Stimulated activated CD4-positive, alpha-beta T cell treated with anti-CD3 and anti-CD28 coated beads, Interleukin-15, amount 100 ng/mL, for 1 hour (primary cell): ENCODE measurements around the gene PRTN3.
A peak's percentile ranks its signal among the peaks of the same experiment; 100 is the strongest.

Experiments used
- DNase-seq, 2 donors: peaks; one replicate each; pipeline ENCODE4 v3.0.0-alpha.2; 2020; ENCODE audit warnings: low read depth in 1 of 2, low spot score in 1 of 2

Gene PRTN3

DNA sequence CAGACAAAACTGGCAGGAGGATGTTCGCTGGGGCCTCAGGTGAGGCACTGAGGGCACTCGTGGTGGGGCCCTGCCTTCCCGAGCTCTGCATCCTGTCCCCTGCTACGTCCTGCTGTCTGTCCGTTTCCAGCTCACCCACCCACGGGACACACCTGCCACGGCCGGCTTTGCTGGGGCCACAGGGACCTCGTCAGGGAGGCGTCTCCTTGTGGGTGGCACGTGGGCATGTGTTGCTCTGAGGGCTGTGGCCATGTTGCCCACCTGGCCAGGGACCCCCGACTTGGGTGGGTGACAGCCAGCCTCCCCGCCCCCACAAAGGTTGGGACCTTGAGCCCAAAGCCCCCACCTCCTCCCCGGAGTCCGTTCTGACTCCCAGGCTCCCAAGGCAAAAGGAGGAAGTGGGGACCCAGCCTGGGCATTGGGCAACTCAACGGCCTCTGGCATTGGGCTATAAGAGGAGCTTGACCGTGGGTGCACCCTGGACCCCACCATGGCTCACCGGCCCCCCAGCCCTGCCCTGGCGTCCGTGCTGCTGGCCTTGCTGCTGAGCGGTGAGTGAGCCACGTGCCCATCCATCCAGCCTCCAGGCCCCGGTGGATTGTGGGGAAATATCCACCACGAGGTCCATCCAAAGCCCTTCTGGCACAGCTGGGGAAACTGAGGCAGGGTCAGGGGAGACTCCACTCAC lies at the start of gene PRTN3:
TSS of gene PRTN3 (plus strand) at position 481 of the 688 bp plus-strand sequence. CDS start at position 491, 10 bp downstream.
- DNase-seq, result no peak

- DNase-seq, result no peak
Observed at GRCh38 chr19:791007-791566, 49.7 kb upstream of the PRTN3 start.

- DNase-seq, result no peak
Observed at GRCh38 chr19:791567-792305, 49.1 kb upstream of the PRTN3 start.

GRCh38 chr19:792306-792885 lies 48.4 kb upstream of the PRTN3 start:
- DNase-seq, result no peak

- no peak for DNase-seq
Observed at GRCh38 chr19:793806-794205, 47.0 kb upstream of the PRTN3 start.

DNA sequence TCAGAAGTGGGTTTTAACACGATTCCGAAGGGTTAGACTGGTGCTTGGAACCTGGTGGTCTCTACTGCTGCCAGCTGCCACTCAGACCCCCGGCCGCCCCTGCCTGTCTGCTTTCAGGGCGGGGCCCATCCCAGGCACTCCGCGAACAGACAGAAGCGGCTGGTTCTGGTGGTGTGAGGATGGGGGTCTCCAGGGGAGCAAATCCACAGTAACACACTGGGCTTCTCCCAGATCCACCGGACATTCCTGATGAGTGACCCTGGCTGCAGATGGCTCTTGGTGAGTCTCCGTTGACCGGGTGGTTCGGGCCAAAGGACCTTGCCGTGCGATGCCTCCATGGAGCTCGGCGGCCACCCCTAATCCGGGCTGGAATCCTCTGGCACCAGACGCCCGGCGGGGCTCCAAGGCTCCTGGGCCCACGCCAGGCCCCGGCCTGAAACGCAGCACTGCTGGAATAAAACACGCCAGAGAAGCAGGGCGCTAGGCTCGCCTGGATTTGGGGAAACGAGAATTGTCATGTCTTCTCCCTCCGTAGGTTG lies 45.7 kb upstream of the PRTN3 start:
- DNase-seq, result no peak

- DNase-seq, result no peak
Observed at GRCh38 chr19:795691-796581, 44.9 kb upstream of the PRTN3 start.

DNA sequence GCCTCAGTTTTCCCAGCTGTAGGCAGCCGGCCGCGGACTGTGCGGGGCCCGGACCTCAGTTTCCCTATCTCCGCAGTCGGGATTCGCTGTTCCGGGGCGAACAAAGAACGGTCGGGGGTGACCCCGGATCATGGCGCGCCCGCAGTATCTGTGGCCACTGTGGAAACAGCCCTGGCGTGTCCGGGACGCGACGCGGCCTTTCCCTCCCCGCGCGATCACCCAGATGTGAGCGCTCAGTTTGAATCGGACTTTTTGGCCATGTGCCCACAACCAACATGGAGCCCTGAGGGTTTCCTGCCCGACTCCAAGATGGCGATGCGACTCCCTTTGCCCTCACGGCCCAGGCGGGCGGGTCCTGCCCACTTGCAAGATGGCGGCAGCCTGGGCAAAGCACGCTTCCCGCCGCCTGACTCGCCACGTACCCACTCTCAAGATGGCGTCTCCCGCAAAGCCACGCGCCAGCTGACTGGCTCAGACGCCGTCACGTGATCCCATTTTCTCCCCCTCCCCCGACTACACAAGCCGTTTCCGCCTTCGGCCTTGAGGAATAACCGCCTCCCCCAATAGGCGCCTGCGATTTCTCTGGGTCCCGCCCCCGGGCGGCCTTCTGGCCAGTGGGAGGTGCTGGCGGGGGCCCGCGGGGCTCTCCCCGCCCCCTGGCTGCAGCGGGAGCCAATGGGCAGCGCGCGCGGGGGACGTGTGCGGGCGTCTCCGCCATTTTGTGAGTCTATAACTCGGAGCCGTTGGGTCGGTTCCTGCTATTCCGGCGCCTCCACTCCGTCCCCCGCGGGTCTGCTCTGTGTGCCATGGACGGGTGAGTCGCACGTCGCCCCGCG lies 43.9 kb upstream of the PRTN3 start, which contains the start of gene PTBP1:
TSS of gene PTBP1 (plus strand) at position 761 of the 836 bp plus-strand sequence. CDS start at position 807, 46 bp downstream.
- DNase-seq, result peak; percentile 96 to 99

- DNase-seq, result peak; percentile 77 to 81
Observed at GRCh38 chr19:797528-798414, 43.0 kb upstream of the PRTN3 start.

- DNase-seq, result no peak
Observed at GRCh38 chr19:798415-799075, 42.3 kb upstream of the PRTN3 start.

GRCh38 chr19:799076-799881 lies 41.5 kb upstream of the PRTN3 start:
- no peak for DNase-seq

GRCh38 chr19:800360-801029 lies 40.3 kb upstream of the PRTN3 start:
- no peak for DNase-seq

DNA sequence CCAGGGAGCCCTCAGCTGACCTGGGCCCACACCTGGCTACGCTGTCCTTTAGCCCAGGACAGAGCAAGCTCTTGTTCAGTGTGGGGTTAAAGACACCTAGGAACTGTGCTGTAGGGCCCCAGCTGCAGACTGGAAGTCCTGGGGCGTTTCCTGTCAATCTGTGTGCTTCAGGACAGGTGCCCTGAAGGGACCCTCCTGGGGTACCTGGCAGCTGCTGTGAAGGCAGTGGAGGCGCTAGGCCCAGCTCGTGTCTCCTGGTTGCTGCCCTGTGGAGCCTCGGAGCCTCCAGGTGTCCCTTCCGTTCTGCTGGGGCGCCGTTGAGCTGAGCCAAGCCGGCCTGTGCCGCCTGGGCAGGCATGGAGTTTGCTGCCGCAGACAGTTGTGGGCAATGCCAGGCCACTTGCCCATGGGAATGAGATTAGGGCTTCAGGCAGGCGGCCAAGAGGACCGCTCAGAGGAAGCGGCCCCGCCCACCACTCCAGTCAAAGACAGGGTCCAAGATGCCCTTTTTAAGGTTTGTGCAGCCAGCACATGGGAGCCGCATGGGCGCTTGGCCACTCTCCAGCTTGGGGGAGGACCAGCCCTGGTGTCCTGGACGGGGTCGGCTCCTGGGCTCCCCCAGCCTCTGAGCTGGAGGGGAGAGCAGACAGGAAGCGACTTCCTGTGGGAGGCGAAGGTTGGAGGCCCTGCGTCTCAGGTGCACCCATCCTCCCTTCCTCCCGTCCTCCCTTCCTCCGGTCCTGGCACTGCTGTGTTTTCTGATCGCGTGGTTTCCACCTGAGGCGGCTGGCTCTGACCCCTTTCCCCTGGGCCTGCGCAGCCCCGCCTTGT lies 39.6 kb upstream of the PRTN3 start:
- DNase-seq, result no peak

DNA sequence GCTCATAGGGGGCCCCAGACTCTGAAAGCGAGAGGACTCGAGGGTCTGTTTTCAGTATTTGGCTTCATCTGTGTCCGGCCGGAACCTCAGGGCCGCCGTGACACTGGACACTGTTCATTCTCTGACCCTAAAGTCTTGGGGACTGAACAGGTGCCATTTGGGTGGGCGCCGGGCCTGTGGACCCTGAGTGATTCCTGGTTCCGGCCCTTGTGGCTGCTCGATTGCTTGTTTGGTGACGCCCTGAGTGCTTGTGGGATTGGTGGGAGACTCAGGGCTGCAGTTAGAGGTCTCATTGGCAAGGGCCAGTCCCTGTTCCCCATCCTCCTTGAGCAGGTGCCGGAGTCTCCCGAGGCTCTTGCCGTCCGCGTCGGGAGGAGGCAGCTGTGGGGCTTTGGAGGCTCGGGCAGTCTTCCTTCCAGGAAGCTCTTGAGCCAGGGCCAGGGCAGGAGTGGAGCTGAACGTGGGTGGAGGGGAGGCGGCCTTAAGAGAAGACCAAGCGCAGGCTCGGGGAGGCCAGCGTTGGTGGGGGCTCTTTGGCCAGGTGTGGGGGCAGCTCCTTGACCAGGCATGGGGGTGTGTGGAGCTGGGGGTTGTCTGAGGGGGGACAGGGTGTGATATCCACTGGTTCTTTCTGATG lies 38.8 kb upstream of the PRTN3 start:
- DNase-seq, result no peak

- no peak for DNase-seq
Observed at GRCh38 chr19:802498-803098, 38.2 kb upstream of the PRTN3 start.
